ENCODE measurements around the gene TOR1A.

The TOR1A gene

DNA sequence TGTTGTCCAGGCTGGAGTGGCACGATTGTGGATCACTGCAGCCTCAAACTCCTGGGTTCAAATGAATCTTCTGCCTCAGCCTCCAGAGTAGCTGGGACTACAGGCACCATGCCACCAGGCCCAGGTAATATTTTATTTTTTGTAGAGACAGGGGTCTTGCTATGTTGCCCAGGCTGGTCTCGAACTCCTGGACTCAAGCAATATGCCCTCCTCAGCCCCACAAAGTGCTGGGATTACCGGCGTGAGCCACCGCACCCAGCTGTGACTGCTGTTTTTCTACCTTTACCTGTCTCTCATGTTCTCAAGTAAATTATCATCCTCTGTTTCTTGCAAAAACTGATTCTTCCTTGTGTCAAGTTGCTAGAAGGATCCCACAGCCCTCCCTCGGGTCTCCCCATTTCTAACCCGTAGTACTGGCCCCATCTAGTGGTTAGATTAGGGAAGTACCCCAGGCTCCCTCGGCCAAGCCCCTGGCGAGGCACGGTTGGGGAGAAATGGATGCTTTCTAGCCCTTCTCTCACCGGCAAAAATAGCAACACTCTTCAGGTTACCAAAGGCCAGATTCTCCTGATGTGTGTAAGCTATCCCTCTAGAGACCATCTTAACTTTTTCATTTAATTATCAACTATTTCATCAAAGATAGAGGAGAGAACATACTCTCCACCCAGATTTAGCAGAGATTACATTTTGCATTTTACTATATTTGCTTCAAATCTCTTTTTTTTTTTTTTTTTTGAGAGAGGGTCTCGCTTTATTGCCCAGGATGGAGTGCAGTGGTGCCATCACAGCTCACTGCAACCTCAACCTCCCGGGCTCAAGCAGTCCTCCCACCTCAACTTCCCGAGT lies 40.2 kb downstream of the TOR1A start:
- peak; percentile 76 for TF ChIP-seq CTCF (IDR thresholded peaks at IDR 0.05; ENCODE audit: low read depth, low read length, poor library complexity, severe bottlenecking)
- TF ChIP-seq EZH2phosphoT487 (IDR thresholded peaks at IDR 0.05; ENCODE audit: borderline replicate concordance, low read length): no peak
- H3K9me2 ChIP-seq (replicated peaks; ENCODE audit: control insufficient read depth, low read length): no peaks in the 10 kb centered on the region
- H3K4me3 ChIP-seq (ENCODE audit: low read length): no peak overlapping the region
- H3K9me3 ChIP-seq (ENCODE audit: control insufficient read depth, insufficient read depth, low read length): no peaks in the 10 kb centered on the region
- H3K79me2 ChIP-seq (ENCODE audit: control insufficient read depth, low read length): no peaks in the 10 kb centered on the region
- peaks cover 7% of the 10 kb centered on the region; the same call in 1 of the 2 replicates for H3K27me3 ChIP-seq (ENCODE audit: control insufficient read depth, low read length)
- H3K4me2 ChIP-seq (ENCODE audit: low read length): no peak overlapping the region
- H3K36me3 ChIP-seq (ENCODE audit: control insufficient read depth, low read length): no peaks in the 10 kb centered on the region
- H4K20me1 ChIP-seq (ENCODE audit: control insufficient read depth, insufficient read depth, low read depth, low read length): no peaks in the 10 kb centered on the region
- H3F3A ChIP-seq (ENCODE audit: control insufficient read depth, insufficient read depth): no peaks in the 10 kb centered on the region
- no peaks in the 10 kb centered on the region for H3K4me1 ChIP-seq (ENCODE audit: control insufficient read depth, low read length)
- no peak overlapping the region for H3K27ac ChIP-seq (ENCODE audit: low read depth, low read length)

- Histone ChIP-seq H3K27me3 (ENCODE audit: control insufficient read depth, low read length) (peaks cover 12% of the 10 kb centered on the region), H3K9me3 (ENCODE audit: control insufficient read depth, insufficient read depth, low read length) (no peaks in the 10 kb centered on the region), H4K20me1 (ENCODE audit: control insufficient read depth, insufficient read depth, low read depth, low read length) (no peaks in the 10 kb centered on the region), H3K9me2 (replicated peaks; ENCODE audit: control insufficient read depth, low read length) (no peaks in the 10 kb centered on the region), H3K27ac (ENCODE audit: low read depth, low read length) (no peak overlapping the region), H3K79me2 (ENCODE audit: control insufficient read depth, low read length) (no peaks in the 10 kb centered on the region), H3K4me1 (ENCODE audit: control insufficient read depth, low read length) (no peaks in the 10 kb centered on the region), H3K4me2 (ENCODE audit: low read length) (no peak overlapping the region), H3K4me3 (ENCODE audit: low read length) (no peak overlapping the region), H3K36me3 (ENCODE audit: control insufficient read depth, low read length) (no peaks in the 10 kb centered on the region), H3F3A (ENCODE audit: control insufficient read depth, insufficient read depth) (no peaks in the 10 kb centered on the region)
- no peak for TF ChIP-seq CTCF (IDR thresholded peaks at IDR 0.05; ENCODE audit: low read depth, low read length, poor library complexity, severe bottlenecking)
- no peak for TF ChIP-seq EZH2phosphoT487 (IDR thresholded peaks at IDR 0.05; ENCODE audit: borderline replicate concordance, low read length)
These were observed 42.0 kb downstream of the TOR1A start for GRCh38 chr9:129781981-129782380.

DNA sequence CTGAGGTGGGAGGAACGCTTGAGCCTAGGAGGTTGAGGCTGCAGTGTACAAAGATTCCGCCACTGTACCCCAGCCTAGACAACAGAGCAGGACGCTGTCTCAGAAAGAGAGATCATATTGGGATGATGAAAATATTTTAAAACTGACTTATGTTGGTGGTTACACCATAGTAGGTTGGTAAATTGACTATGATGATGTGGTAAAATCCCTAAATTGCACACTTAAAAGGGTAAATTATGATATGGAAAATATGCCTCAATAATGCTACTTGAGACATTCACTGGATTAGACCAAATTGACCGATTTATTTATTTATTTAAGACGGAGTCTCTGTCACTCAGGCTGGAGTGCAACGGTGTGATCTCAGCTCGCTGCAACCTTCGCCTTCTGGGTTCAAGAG lies 42.8 kb downstream of the TOR1A start:
- H3K27ac ChIP-seq (ENCODE audit: low read depth, low read length): no peak overlapping the region
- H3F3A ChIP-seq (ENCODE audit: control insufficient read depth, insufficient read depth): no peaks in the 10 kb centered on the region
- H3K27me3 ChIP-seq (ENCODE audit: control insufficient read depth, low read length): peaks cover 20% of the 10 kb centered on the region
- H3K4me3 ChIP-seq (ENCODE audit: low read length): no peak overlapping the region
- no peaks in the 10 kb centered on the region for H3K79me2 ChIP-seq (ENCODE audit: control insufficient read depth, low read length)
- no peaks in the 10 kb centered on the region for H3K9me2 ChIP-seq (replicated peaks; ENCODE audit: control insufficient read depth, low read length)
- no peaks in the 10 kb centered on the region for H3K36me3 ChIP-seq (ENCODE audit: control insufficient read depth, low read length)
- H3K4me2 ChIP-seq (ENCODE audit: low read length): no peak overlapping the region
- TF ChIP-seq CTCF (IDR thresholded peaks at IDR 0.05; ENCODE audit: low read depth, low read length, poor library complexity, severe bottlenecking) (no peak), EZH2phosphoT487 (IDR thresholded peaks at IDR 0.05; ENCODE audit: borderline replicate concordance, low read length) (no peak)
- no peaks in the 10 kb centered on the region for H4K20me1 ChIP-seq (ENCODE audit: control insufficient read depth, insufficient read depth, low read depth, low read length)
- H3K4me1 ChIP-seq (ENCODE audit: control insufficient read depth, low read length): no peaks in the 10 kb centered on the region
- H3K9me3 ChIP-seq (ENCODE audit: control insufficient read depth, insufficient read depth, low read length): no peaks in the 10 kb centered on the region
